Activated B cell treated with CpG ODN at 0.5 μM for 24 hours (primary cell): ENCODE data around the gene SEC24A. TPM values are rescaled to one million over a fixed set of nuclear protein-coding genes. Genes with fewer than 3 reads are reported as not detected.
"Not testable (repeated sequence)": the region's sequence is repeated elsewhere in the genome, so short reads cannot be mapped to it uniquely, and the experiment has no call there.

Source experiments
- ATAC-seq: fragments of 200-7000 bp; cut with Tn5 transposase; one replicate; pipeline ENCODE4 v1.10.0; 2021; ENCODE audit warnings: low read depth, mild to moderate bottlenecking, moderate library complexity
- CTCF ChIA-PET: fragments of 350-600 bp; sonication (Branson Sonifier 250); formaldehyde crosslinking; loops from one replicate; lab custom pipeline; 2021; ENCODE audit warnings: antibody characterized with exemption; lab: Charles Lee
- POLR2A ChIA-PET: fragments of 350-600 bp; sonication (Branson Sonifier 250); formaldehyde crosslinking; loops from one replicate; lab custom pipeline; 2021; ENCODE audit warnings: antibody characterized with exemption; lab: Charles Lee
- DNase-seq: peaks from one replicate; pipeline ENCODE4 v3.0.0; 2022
- H3K27ac Mint-ChIP-seq: one replicate; pipeline ENCODE4 v1.8.0; 2020; ENCODE audit warnings: mixed read lengths
- H3K27me3 Mint-ChIP-seq: one replicate; pipeline ENCODE4 v1.8.0; 2021; ENCODE audit warnings: mixed read lengths
- H3K36me3 Mint-ChIP-seq: one replicate; pipeline ENCODE4 v1.8.0; 2021; ENCODE audit warnings: low read depth, mixed read lengths
- H3K4me1 Mint-ChIP-seq: one replicate; pipeline ENCODE4 v1.8.0; 2021; ENCODE audit warnings: mixed read lengths
- H3K4me3 Mint-ChIP-seq: one replicate; pipeline ENCODE4 v1.8.0; 2020; ENCODE audit warnings: mild to moderate bottlenecking, mixed read lengths
- H3K9me3 Mint-ChIP-seq: one replicate; pipeline ENCODE4 v1.8.0; 2020; ENCODE audit warnings: mixed read lengths
- CTCF ChIP-seq: fragments of 200-600 bp; IDR thresholded peaks from one replicate; pipeline ENCODE4 v1.8.0; 2022; ENCODE audit warnings: antibody characterized with exemption, mild to moderate bottlenecking
- intact Hi-C: fragments of 100-400 bp; cut with micrococcal nuclease; formaldehyde crosslinking; loops from one replicate; pipeline ENCODE4 v1.15.1; 2024
- total RNA-seq: library from RNA; stranded (reverse); gene quantifications from 2 replicates; pipeline ENCODE4 v1.2.3, GENCODE V29; 2022

SEC24A gene
- total RNA-seq, 1 donor from 2014 or later, result 15.6 TPM

GRCh38 chr5:134758504-134759341, 110.1 kb downstream of the SEC24A start, which contains the start of gene DDX46:
Gene DDX46 (plus strand): TSS chr5:134758779. CDS start chr5:134758939, 160 bp downstream.
- H3K4me3 Mint-ChIP-seq, result peak within 1 kb of the TSS; percentile 100
- H3K36me3 Mint-ChIP-seq, result peaks cover 3% of the 10 kb centered on the region
- ATAC-seq, result peak; percentile 99
- no peaks in the 10 kb centered on the region for H3K9me3 Mint-ChIP-seq
- POLR2A ChIA-PET, result interaction anchor here (0.6 to 4.4 kb wide), 7 partner anchors 17 to 147 kb away, joined by 3 to 35 read pairs (median 5); partner anchors contain the start of genes C5orf24, CAMLG and PCBD2
- peak within 1 kb of the TSS; percentile 94 for H3K27ac Mint-ChIP-seq
- no peaks in the 10 kb centered on the region for H3K27me3 Mint-ChIP-seq
- peak; percentile 95 for DNase-seq
- H3K4me1 Mint-ChIP-seq, result peaks cover 36% of the 10 kb centered on the region
- CTCF ChIA-PET, result interaction anchor here (0.7 to 1.7 kb wide), 6 partner anchors 16 to 146 kb away, joined by 3 to 7 read pairs (median 4); partner anchors contain the start of gene CAMLG
- intact Hi-C loops, result loop anchor here (1.0 to 10.0 kb wide), 9 partner anchors 20 to 532 kb away; partner anchors contain the start of genes C5orf24, CAMLG, PCBD2 and PPP2CA
- TF ChIP-seq CTCF, result no peak

GRCh38 chr5:134767528-134768291, 119.1 kb downstream of the SEC24A start:
- DNase-seq, ATAC-seq, H3K4me1 Mint-ChIP-seq, H3K27ac Mint-ChIP-seq, H3K9me3 Mint-ChIP-seq, CTCF ChIA-PET, H3K4me3 Mint-ChIP-seq, H3K27me3 Mint-ChIP-seq, intact Hi-C loops: not testable (repeated sequence)
- peaks cover 69% of the 10 kb centered on the region for H3K36me3 Mint-ChIP-seq
- POLR2A ChIA-PET, result interaction anchor here (0.6 kb wide), 1 partner anchor 547 kb away, joined by 4 read pairs; no protein-coding TSS in a partner anchor

- TF ChIP-seq CTCF, result no peak
- peaks cover 78% of the 10 kb centered on the region for H3K36me3 Mint-ChIP-seq
- ChIA-PET POLR2A (interaction anchor here (0.6 to 0.7 kb wide), 2 partner anchors 23 to 46 kb away, joined by 3 to 8 read pairs; no protein-coding TSS in a partner anchor), CTCF (no interaction called here)
- DNase-seq, result no peak
- ATAC-seq, result no peak
- no peaks in the 10 kb centered on the region for H3K9me3 Mint-ChIP-seq
- no peak overlapping the region for H3K27ac Mint-ChIP-seq
- no peak overlapping the region for H3K4me3 Mint-ChIP-seq
- intact Hi-C loops, result no loop called here
- H3K27me3 Mint-ChIP-seq, result no peaks in the 10 kb centered on the region
- H3K4me1 Mint-ChIP-seq, result no peaks in the 10 kb centered on the region
These were observed 120.6 kb downstream of the SEC24A start for GRCh38 chr5:134769206-134769605.

- no peaks in the 10 kb centered on the region for H3K27me3 Mint-ChIP-seq
- H3K4me1 Mint-ChIP-seq, result peaks cover 5% of the 10 kb centered on the region
- no peak overlapping the region for H3K4me3 Mint-ChIP-seq
- intact Hi-C loops, result no loop called here
- ChIA-PET CTCF (interaction anchor here (0.9 to 1.1 kb wide), 2 partner anchors 9 to 145 kb away, joined by 3 read pairs; no protein-coding TSS in a partner anchor), POLR2A (no interaction called here)
- peaks cover 82% of the 10 kb centered on the region for H3K36me3 Mint-ChIP-seq
- no peak for TF ChIP-seq CTCF
- no peak for ATAC-seq
- no peak for DNase-seq
- H3K9me3 Mint-ChIP-seq, result no peaks in the 10 kb centered on the region
- H3K27ac Mint-ChIP-seq, result no peak overlapping the region
These were observed 124.0 kb downstream of the SEC24A start for GRCh38 chr5:134772461-134773125.

GRCh38 chr5:134777366-134777765, 128.8 kb downstream of the SEC24A start:
- POLR2A ChIA-PET, result no interaction called here
- Mint-ChIP-seq H3K27me3 (no peaks in the 10 kb centered on the region), H3K4me3 (no peak overlapping the region), H3K4me1 (peaks cover 6% of the 10 kb centered on the region), H3K27ac (peak overlapping the region; percentile 67), H3K9me3 (no peaks in the 10 kb centered on the region), H3K36me3 (peaks cover 71% of the 10 kb centered on the region)
- ATAC-seq (no peak), DNase-seq (no peak)
- CTCF ChIA-PET, result no interaction called here
- intact Hi-C loops, result no loop called here
- TF ChIP-seq CTCF, result no peak
